Activated T-cell treated with anti-CD3 and anti-CD28 coated beads, Interleukin-2, amount 50 U/mL, for 4 hours (primary cell): ENCODE results near the gene RECK. TPM values are rescaled to one million over a fixed set of nuclear protein-coding genes. Genes with fewer than 3 reads are reported as not detected.
"Not testable (repeated sequence)": the region's sequence is repeated elsewhere in the genome, so short reads cannot be mapped to it uniquely, and the experiment has no call there.

ENCODE experiments used
- ATAC-seq, 2 donors: fragments of 200-7000 bp; cut with Tn5 transposase; one replicate each; pipeline ENCODE4 v1.10.0; 2021
- DNase-seq: peaks from one replicate; pipeline ENCODE4 v3.0.0-alpha.2; 2020
- H3K27me3 Mint-ChIP-seq: one replicate; pipeline ENCODE4 v1.8.0; 2021; ENCODE audit warnings: low read depth, mixed read lengths
- H3K36me3 Mint-ChIP-seq: one replicate; pipeline ENCODE4 v1.8.0; 2022; ENCODE audit warnings: mixed read lengths; ENCODE audit not compliant: insufficient read depth
- H3K4me1 Mint-ChIP-seq: one replicate; pipeline ENCODE4 v1.8.0; 2021; ENCODE audit warnings: low read depth, mixed read lengths
- H3K4me3 Mint-ChIP-seq: one replicate; pipeline ENCODE4 v1.8.0; 2021; ENCODE audit warnings: mild to moderate bottlenecking, moderate library complexity, mixed read lengths
- H3K9me3 Mint-ChIP-seq: one replicate; pipeline ENCODE4 v1.8.0; 2021; ENCODE audit warnings: mixed read lengths
- total RNA-seq, 3 donors: library from RNA; stranded (reverse); gene quantifications; one replicate each; pipeline ENCODE4 v1.2.1, GENCODE V29; 2021

The RECK gene
- total RNA-seq, 3 donors from 2014 or later, result 2.0 to 2.4 (median 2.0) TPM

DNA sequence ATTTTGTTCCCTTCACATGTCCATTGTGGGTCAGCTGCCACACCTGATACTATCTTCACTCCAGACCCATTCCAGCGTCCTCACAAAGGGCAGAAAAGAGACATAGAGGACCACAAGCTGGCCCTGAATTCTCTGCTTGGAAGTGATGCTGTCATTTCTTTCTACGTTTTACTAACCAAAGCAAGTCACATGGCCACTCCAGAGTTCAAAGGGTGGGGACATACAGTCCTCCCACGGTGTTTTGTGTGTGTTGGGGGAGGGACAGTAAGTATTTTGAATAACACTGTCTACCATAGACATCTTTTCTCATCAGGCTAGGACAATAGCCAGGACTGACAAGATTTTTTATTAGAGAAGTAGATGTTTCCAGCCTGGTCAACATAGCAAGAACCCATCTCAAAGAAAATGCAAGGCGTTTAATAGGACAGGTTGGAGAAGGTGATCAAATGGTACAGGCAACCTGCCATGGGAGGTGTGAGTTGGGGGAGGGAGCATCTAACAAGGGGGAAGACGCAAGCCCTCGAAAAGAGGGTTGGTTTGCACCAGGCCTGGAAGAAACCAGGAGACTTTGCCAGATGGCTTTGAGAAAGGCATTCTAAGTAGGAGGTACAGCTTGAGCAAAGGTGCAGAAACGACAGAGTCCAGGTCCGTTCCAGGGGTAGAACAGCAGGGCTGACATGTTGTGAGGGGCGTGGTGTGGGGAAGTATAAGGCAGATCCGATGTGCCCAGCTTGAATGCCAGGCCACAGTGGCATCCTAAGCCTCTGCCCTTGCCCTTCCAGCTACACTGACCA is 88.5 kb downstream of the RECK start:
- H3K9me3 Mint-ChIP-seq, result no peaks in the 10 kb centered on the region
- H3K36me3 Mint-ChIP-seq, result peaks cover 10% of the 10 kb centered on the region
- ATAC-seq (no peak), DNase-seq (no peak)
- H3K4me3 Mint-ChIP-seq, result no peak overlapping the region
- H3K27me3 Mint-ChIP-seq, result no peaks in the 10 kb centered on the region
- peaks cover 28% of the 10 kb centered on the region for H3K4me1 Mint-ChIP-seq

DNA sequence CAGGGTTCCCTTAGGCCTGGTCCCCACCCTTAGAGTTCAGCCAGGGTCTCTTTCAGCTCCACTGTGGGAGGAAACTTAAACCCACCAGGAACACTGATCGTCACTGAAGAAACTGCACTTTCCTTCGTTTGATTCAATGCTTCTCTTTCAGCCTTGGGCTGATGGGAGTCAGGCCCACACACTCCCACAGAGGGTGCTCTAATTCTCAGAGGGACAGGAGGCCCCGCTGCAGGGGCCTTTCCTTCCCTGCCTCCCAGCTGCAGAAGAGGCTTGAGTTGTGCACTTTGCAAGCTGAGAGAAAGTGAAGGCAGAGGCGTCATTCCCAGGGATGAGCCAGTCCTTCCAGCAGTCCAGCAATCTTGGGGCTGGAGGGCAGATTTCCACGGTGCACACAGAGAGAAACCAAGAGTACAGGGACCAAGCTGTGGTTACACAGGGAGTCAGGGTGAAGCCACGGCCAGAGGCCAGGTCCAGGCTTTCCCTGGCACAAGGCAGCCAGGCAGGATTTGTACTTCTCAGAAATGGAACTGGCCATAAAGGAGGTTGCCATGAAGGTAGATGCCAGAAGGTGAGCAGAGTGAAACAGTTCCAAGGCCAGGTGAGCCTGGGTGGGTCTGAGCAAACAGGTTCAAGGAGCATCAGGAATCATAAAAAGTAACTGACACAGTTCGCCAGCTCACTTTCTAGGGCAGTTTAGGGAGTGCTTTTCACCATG is 89.5 kb downstream of the RECK start:
- peaks cover 28% of the 10 kb centered on the region for H3K4me1 Mint-ChIP-seq
- peaks cover 10% of the 10 kb centered on the region for H3K36me3 Mint-ChIP-seq
- ATAC-seq, result no peak
- no peak for DNase-seq
- no peak overlapping the region for H3K4me3 Mint-ChIP-seq
- H3K9me3 Mint-ChIP-seq, result no peaks in the 10 kb centered on the region
- no peaks in the 10 kb centered on the region for H3K27me3 Mint-ChIP-seq

DNA sequence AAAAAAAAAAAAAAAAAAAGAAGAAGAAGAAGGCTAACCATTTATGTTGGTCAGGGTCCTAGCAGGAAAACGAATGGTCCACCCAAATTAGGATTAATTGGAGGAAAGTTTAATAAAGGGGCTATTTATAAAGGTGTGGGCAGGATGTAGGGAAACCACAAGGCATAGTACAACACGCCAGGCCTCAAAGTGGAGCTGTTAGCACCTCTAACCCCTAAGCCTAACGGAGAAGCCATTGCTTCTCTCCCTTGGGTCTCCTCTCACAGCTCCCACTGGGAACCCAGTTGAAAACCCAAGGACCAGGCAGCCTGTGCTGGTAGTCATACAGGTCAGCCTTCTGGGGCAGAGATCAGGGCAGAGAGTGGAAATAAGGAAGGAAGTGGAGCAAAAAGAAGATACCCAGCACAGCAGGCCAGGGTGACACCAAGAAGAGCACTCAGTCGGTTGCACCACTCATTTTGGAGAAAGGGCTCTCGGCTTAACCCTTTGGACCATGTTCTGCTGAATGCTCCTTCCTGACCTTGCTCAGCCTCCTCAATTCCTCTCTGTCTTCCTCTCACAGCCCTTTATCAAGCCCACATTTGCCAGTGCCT is 91.0 kb downstream of the RECK start:
- no peak overlapping the region for H3K4me3 Mint-ChIP-seq
- DNase-seq (no peak), ATAC-seq (no peak)
- H3K4me1 Mint-ChIP-seq, result peaks cover 30% of the 10 kb centered on the region
- no peaks in the 10 kb centered on the region for H3K9me3 Mint-ChIP-seq
- H3K27me3 Mint-ChIP-seq, result no peaks in the 10 kb centered on the region
- H3K36me3 Mint-ChIP-seq, result peaks cover 4% of the 10 kb centered on the region

- H3K4me3 Mint-ChIP-seq, result no peak overlapping the region
- ATAC-seq, result no peak
These were observed 91.6 kb downstream of the RECK start for GRCh38 chr9:36128349-36128748.

GRCh38 chr9:36129139-36129538 is 92.4 kb downstream of the RECK start:
- Mint-ChIP-seq H3K36me3 (no peaks in the 10 kb centered on the region), H3K4me3 (no peak overlapping the region), H3K27me3 (no peaks in the 10 kb centered on the region), H3K9me3 (no peaks in the 10 kb centered on the region), H3K4me1 (peaks cover 30% of the 10 kb centered on the region)
- ATAC-seq (no peak), DNase-seq (no peak)

More at GRCh38 chr9:36128349-36128748, 91.6 kb downstream of the RECK start:
- Mint-ChIP-seq H3K27me3 (no peaks in the 10 kb centered on the region), H3K9me3 (no peaks in the 10 kb centered on the region), H3K4me1 (peaks cover 30% of the 10 kb centered on the region), H3K36me3 (no peaks in the 10 kb centered on the region)
- no peak for DNase-seq

DNA sequence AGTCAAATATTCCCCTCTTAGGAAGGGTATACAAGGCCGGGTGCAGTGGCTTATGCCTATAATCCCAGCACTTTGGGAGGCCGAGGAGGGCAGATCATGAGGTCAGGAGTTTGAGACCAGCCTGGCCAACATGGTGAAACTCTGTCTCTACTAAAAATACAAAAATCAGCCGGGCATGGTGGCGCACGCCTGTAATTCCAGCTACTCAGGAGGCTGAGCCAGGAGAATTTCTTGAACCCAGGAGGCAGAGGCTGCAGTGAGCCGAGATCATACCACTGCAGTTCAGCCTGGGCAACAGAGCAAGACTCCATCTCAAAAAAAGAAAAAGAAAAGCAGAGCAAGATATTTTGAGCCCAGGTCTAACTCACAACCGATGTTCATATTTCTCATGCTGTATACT is 95.0 kb downstream of the RECK start:
- ATAC-seq, H3K9me3 Mint-ChIP-seq, H3K27me3 Mint-ChIP-seq, H3K4me3 Mint-ChIP-seq, H3K36me3 Mint-ChIP-seq, DNase-seq: not testable (repeated sequence)
- peaks cover 26% of the 10 kb centered on the region for H3K4me1 Mint-ChIP-seq

GRCh38 chr9:36132086-36132485 is 95.4 kb downstream of the RECK start:
- Mint-ChIP-seq H3K27me3 (no peaks in the 10 kb centered on the region), H3K4me1 (peaks cover 24% of the 10 kb centered on the region), H3K9me3 (no peaks in the 10 kb centered on the region), H3K4me3 (no peak overlapping the region), H3K36me3 (no peaks in the 10 kb centered on the region)
- DNase-seq (no peak), ATAC-seq (no peak)

GRCh38 chr9:36134761-36135505 is 98.2 kb downstream of the RECK start:
- Mint-ChIP-seq H3K27me3 (no peaks in the 10 kb centered on the region), H3K4me1 (peaks cover 38% of the 10 kb centered on the region), H3K9me3 (no peaks in the 10 kb centered on the region), H3K36me3 (no peaks in the 10 kb centered on the region), H3K4me3 (peak overlapping the region; percentile 76)
- DNase-seq, result no peak
- ATAC-seq, result no peak

GRCh38 chr9:36135741-36136271 is 99.1 kb downstream of the RECK start:
- peak overlapping the region; percentile 76 for H3K4me3 Mint-ChIP-seq
- H3K27me3 Mint-ChIP-seq, result no peaks in the 10 kb centered on the region
- H3K36me3 Mint-ChIP-seq, result no peaks in the 10 kb centered on the region
- H3K9me3 Mint-ChIP-seq, result no peaks in the 10 kb centered on the region
- no peak for DNase-seq
- H3K4me1 Mint-ChIP-seq, result peaks cover 47% of the 10 kb centered on the region
- no peak for ATAC-seq

DNA sequence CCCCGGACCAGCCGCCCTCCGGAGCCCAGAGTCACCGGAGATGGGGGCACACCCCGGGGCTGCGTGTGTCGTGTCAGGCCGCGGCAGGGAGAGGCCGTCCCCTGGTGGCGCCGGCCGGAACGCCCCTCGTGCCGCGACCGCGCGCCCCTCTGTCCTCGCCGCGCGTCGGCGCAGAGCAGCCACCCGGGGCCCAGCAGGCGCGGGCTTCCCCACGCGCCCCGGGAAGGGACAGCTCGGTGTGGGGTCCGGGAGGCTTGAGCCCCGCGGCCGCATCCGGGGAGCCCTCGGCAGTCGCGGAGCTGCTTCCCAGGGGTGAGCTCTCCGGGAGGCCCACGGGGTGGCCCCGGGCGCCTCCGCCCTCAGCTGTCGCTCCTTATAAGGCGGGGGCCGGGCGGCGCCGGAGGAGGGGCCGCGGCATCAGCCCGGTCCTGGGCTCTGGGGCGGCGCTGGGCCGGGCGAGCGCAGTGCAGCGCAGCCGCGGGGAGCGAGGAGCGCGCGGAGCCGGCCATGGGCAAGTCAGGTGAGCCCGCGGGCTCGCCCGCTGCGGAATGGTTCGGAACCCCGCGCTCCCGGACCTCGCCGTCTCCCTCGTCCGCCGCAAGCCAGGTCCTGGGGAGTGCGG is 99.7 kb downstream of the RECK start, which contains the start of gene GLIPR2:
GLIPR2 (plus strand) TSS at position 462 of the 622 bp plus-strand sequence; CDS start at position 508, 46 bp downstream.
- Mint-ChIP-seq H3K36me3 (no peaks in the 10 kb centered on the region), H3K4me3 (peak within 1 kb of the TSS; percentile 92), H3K4me1 (peaks cover 52% of the 10 kb centered on the region), H3K9me3 (no peaks in the 10 kb centered on the region), H3K27me3 (no peaks in the 10 kb centered on the region)
- peak; percentile 68 for DNase-seq
- ATAC-seq, result peak; percentile 98

- no peaks in the 10 kb centered on the region for H3K27me3 Mint-ChIP-seq
- DNase-seq (no peak), ATAC-seq (peak; percentile 44 to 49)
- no peaks in the 10 kb centered on the region for H3K9me3 Mint-ChIP-seq
- H3K36me3 Mint-ChIP-seq, result no peaks in the 10 kb centered on the region
- H3K4me3 Mint-ChIP-seq, result peak overlapping the region; percentile 92
- H3K4me1 Mint-ChIP-seq, result peaks cover 58% of the 10 kb centered on the region
These were observed 100.2 kb downstream of the RECK start for GRCh38 chr9:36136894-36137391.

GRCh38 chr9:36137392-36138004 is 100.8 kb downstream of the RECK start:
- DNase-seq, result no peak
- no peaks in the 10 kb centered on the region for H3K27me3 Mint-ChIP-seq
- no peaks in the 10 kb centered on the region for H3K36me3 Mint-ChIP-seq
- H3K4me1 Mint-ChIP-seq, result peaks cover 62% of the 10 kb centered on the region
- peak overlapping the region; percentile 92 for H3K4me3 Mint-ChIP-seq
- no peak for ATAC-seq
- H3K9me3 Mint-ChIP-seq, result no peaks in the 10 kb centered on the region

- no peak for ATAC-seq
- H3K4me3 Mint-ChIP-seq, result peak overlapping the region; percentile 92
- DNase-seq, result no peak
- no peaks in the 10 kb centered on the region for H3K36me3 Mint-ChIP-seq
- peaks cover 72% of the 10 kb centered on the region for H3K4me1 Mint-ChIP-seq
- no peaks in the 10 kb centered on the region for H3K27me3 Mint-ChIP-seq
- H3K9me3 Mint-ChIP-seq, result no peaks in the 10 kb centered on the region
These were observed 101.8 kb downstream of the RECK start for GRCh38 chr9:36138496-36138895.
